B cell (primary cell): Measurements from ENCODE around the gene KIF15.

ENCODE experiments used
- EZH2 ChIP-seq: IDR thresholded peaks from 2 replicates; pipeline ENCODE4 v1.6.1; 2012; ENCODE audit warnings: borderline replicate concordance, low read depth, mild to moderate bottlenecking, moderate library complexity, low read length; ENCODE audit not compliant: insufficient read depth, poor library complexity, severe bottlenecking
- TF ChIP-seq, protein P1 (sequence below): fragments of 200-600 bp; IDR thresholded peaks from one replicate; pipeline ENCODE4 v1.8.0; 2022; ENCODE audit warnings: antibody characterized with exemption, mild to moderate bottlenecking

DNA sequence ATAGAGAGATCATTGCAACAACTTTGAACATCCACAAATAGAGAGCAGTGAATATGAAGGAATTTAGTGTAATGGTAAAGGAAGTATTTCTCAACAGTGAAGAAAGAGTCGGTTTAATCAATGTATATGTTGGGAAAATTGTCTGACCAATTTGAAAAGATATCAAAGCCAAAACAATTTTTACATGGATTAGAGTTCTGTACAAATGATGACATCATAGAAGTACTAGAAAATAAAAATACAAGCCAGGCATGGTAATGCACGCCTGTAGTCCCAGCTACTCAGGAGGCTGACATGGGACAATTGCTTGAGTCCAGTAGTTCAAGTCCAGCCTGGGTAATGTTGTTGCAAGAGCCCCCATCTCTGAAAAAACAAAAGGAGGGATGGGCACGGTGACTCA is 74.1 kb downstream of the KIF15 start:
- TF ChIP-seq, protein P1, sequence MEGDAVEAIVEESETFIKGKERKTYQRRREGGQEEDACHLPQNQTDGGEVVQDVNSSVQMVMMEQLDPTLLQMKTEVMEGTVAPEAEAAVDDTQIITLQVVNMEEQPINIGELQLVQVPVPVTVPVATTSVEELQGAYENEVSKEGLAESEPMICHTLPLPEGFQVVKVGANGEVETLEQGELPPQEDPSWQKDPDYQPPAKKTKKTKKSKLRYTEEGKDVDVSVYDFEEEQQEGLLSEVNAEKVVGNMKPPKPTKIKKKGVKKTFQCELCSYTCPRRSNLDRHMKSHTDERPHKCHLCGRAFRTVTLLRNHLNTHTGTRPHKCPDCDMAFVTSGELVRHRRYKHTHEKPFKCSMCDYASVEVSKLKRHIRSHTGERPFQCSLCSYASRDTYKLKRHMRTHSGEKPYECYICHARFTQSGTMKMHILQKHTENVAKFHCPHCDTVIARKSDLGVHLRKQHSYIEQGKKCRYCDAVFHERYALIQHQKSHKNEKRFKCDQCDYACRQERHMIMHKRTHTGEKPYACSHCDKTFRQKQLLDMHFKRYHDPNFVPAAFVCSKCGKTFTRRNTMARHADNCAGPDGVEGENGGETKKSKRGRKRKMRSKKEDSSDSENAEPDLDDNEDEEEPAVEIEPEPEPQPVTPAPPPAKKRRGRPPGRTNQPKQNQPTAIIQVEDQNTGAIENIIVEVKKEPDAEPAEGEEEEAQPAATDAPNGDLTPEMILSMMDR, result no peak
- TF ChIP-seq EZH2, result no peak
